COLO668 (cell line): ENCODE results near the gene SLC9A3.
A peak's percentile ranks its signal among the peaks of the same experiment; 100 is the strongest.
"Not testable (repeated sequence)": the region's sequence is repeated elsewhere in the genome, so short reads cannot be mapped to it uniquely, and the experiment has no call there.

ENCODE experiments used
- DNase-seq: peaks from one replicate; lab custom pipeline; 2025; ENCODE audit not compliant: unreplicated experiment; lab: John Stamatoyannopoulos, UW

The SLC9A3 gene

DNA sequence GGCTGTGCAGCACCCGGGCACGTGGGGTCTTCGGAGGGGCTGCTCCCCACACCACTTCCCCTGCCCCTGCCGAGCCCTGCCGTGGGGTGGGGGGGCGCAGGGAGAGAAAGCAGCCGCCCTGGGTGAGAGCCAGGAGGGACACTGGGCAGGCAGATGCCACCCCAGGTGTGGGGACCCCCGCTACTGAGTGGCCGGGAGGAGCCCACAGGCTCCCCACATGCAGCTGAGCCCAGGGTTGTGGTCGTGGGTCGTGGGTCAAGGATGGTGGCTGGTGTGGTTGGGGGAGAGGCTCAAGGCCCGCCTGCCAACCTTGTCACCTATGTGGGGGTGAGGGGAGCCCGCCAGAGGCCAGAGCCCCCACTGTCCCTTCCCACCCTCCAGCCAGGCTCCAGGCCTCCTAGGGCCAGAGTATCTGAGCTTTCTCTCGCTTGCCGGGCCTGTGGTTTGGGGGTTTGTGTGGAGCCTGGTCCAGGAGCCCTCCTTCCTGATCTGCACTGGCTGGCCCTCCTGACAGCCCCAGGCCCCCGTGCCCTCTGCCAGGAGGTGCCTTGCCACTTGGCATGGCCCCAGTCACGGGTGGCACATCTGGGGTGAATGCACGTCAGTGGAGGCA, 45.8 kb downstream of the SLC9A3 start:
- DNase-seq, result no peak

DNA sequence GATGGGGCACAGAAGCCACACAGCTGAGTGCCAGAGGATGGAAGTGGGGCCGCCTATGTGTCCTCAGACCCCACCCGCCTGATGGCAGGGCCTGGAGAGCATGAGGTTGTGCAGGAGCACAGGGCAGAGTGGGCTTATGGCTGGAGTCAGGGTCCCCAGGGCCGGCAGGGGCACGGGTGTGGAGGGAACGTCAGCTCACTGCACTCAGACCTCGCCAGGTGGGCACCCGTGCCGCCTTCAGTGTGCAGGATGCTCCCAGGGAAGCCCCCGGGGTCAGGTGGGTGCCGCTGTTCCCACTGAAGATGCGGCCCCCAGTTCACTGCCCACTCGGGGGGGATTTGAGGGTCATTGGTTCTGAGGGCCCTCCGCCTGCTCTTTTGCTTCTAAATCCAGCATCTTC, 46.4 kb downstream of the SLC9A3 start:
- DNase-seq, result no peak

DNA sequence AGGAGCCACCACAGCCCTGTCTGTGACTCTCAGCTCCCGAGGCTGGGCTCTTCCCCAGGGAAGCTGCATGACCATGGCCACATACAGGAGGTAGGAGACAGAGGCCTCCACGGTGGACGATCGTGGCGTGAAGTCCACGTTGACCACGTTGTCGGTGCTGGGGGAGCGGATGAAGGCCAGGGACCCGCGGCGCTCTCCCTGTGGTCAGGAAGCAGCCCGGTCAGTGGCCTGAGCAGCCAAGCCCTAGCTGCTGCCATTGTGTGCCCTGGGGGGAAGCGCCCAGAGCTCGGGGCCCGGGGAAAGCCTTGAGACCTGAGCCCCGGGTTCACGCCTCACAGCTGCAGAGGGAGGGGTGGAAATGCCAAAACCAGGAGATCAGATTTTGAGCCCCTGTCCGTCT, 47.0 kb downstream of the SLC9A3 start:
- DNase-seq, result no peak

DNA sequence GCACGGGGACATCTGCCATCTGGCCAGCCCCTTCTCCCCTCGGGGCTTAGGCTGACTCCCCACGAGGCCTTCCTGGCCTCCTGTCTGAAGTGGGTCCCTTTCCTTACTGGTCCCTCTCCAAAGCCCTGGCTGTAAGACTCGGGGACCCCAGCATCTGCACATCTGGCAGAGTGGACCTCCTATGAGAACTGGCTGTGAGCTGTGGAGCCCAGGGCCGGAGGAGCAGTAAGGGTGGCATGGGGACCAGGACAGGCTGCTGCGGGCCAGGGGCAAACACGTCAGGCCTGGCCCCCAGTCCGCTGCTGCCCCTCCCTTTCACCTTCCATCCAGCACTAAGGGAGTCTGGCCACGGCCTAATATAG, 47.5 kb downstream of the SLC9A3 start:
- no peak for DNase-seq

DNA sequence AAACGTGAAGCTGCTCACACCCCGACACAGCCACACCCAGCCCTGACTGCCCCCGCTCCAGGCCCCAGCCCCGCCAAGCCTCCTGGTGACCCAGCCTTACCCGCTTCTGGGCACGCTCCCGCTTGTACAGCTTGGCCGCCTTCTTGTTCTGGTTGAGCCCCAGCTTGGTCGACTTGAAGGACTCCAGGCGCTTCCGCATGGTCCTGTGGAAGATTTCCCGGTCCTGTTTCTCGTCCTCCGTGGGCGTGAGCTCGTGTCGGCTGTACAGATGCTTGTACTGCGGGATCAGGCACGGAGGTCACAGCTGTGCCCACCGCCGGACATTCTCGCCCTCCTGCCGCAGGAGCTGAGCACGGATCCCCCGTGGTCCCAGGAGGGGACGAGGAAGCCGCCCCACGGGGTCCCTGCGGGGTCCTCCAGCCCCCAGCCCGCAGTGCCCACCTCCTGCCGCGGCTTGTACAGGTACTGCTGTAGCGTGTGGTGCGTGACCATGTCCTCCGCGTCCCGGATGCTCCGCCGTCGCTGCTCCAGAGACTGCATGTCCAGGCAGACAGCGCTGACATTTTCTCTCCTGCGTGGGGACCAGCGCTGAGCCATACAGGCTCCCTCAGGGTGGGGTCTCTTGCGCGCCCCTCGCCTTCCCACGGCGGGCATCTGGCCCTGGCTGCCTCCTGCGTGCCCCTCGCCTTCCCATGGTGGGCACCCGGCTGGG, 48.0 kb downstream of the SLC9A3 start:
- no peak for DNase-seq

GRCh38 chr5:475704-476101, 48.5 kb downstream of the SLC9A3 start:
- DNase-seq, result no peak

DNA sequence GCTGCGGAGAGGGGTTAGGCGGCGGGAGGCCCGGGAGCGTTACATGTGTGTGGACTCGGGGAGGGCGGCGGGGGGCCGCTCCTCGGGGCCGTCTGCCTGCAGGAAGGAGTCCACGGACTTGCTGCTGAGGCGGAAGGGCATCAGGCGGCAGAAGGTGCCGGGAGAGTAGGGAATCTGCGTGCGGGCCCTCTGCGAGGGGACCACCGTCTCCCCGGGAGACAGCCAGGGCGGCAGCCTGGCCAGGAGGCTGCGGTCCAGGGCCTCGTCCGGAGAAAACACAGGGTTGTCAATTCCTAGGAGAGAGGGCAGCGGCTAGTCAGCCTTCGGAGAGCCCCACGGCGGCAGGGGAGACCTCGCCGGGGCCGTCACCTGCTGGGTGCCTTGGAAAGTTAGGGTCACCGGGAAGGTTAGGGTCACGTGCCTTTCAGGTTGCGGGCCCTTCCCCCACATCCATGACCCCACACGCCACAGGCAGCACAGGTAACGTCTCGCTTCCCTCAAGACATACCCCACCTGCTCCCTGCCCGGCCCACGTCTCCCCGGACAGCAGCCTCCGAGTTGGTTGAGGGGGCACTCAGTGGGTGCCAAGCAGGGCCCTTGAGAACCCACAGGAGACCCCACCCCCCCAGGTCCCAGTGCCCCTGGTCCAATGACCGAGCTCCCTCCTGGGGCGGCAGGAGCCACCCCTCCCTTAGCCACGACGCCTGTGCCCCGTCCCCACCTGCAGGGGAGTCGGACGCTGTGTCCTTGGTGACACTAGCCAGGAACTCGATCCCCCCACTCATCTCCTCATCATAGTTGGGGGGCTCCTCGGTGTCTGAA, 49.2 kb downstream of the SLC9A3 start:
- no peak for DNase-seq

GRCh38 chr5:474232-474839, 49.9 kb downstream of the SLC9A3 start:
- DNase-seq, result not testable (repeated sequence)

- DNase-seq, result peak; percentile 47
Measured at GRCh38 chr5:473551-474192, 50.6 kb downstream of the SLC9A3 start.

GRCh38 chr5:472656-473550, 51.3 kb downstream of the SLC9A3 start:
- peak; percentile 97 for DNase-seq

- peak; percentile 73 for DNase-seq
Measured at GRCh38 chr5:472076-472655, 52.1 kb downstream of the SLC9A3 start.

- DNase-seq, result no peak
Measured at GRCh38 chr5:471750-472058, 52.5 kb downstream of the SLC9A3 start.

DNA sequence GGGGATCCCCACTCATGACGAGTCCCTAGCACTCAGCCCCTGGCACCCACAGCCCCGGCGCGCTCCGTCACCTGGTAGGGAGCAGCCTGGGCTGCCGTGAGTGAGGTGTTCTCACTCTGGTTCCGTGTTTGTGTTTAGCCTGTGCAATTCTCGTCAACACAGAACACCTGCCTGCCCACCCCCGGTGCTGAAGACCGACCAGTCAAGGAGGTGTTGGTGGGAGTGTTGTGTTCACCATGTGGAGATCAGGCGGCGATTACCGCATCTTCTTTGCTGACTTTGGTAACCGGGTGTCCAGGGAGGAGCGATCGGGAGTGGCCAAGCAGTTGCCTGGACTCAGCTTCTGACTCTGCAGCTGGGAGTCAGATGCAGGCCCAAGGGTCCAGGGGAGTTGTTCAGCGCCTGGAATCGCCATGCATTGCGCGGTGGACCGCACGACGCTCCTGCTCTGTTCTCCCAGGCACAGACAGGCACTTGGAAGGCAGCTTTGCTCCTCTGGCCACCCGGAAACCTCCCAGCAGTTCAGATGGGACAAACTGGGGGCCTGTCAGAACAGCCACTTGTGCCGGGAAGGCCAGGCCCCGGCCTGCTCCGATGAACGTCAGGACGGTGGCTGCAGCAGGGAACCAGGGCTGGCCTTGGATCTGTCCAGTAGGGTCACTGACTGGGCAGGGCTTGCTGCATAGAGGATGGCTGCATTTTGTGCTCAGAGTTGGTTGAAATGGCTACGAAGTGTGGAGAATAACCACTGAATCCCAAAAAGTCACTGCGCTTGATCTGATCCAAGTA, 53.1 kb downstream of the SLC9A3 start:
- peak; percentile 50 for DNase-seq

GRCh38 chr5:469752-470483, 54.3 kb downstream of the SLC9A3 start:
- DNase-seq, result no peak

DNA sequence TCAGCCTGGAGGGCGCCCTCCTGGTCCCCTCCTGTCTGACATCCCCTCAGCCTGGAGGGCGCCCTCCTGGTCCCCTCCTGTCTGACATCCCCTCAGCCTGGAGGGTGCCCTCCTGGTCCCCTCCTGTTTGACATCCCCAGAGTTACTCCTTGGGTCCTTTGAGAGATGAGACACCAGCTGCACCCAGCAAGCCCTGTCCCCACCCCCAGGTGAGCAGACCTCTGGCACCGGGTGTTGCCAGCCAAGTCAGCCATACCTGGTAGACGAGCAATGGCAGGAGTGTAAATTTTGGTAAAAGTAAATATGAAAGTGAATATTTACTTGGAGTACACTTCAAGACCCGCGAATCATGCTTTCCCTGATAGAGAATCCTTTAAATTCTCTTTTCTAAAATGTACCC, 55.8 kb downstream of the SLC9A3 start:
- no peak for DNase-seq

GRCh38 chr5:466661-467310, 57.5 kb downstream of the SLC9A3 start:
- no peak for DNase-seq

DNA sequence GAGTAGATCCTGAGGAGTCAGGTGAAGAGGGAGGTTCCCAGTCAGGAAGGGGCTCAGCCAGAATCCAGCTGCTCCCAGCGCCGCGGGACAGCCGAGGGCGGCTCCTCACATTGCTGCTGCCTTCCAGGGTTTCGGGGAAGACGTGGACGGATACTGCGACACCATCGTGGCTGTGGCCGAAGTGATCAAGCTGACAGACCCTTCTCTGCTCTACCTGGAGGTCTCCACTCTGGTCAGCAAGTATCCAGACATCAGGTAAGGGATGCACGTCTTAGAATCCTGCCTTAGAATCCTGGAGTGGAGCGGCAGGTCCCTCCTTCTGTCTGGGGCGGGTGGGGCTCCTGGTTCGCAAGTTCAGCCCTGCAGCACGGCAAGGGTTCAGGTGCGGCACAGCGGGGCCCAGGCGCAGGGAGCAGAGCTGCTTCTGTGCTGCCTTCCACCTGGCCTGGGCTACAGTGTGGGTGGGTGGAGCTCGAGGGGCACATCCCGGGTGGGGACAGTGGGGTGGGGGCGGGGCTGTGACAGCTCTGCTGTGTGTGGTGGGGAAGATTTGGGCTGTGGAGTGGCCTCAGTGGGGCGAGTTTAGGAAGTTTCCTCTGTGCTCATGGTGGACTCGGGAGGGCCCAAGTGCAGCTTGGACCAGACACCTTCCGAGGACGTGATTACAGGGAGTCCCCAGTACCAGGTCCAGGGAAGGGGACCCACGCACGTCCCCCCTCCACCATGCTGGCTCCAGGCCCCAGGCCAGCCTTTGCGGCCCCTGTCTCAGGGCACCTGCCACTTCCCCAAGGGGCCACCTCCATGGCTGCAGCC, 58.5 kb downstream of the SLC9A3 start:
- no peak for DNase-seq
